Mucosa of gallbladder (tissue), 1 donor: ENCODE measurements around the gene SPIN2A. TPM values are rescaled to one million over a fixed set of nuclear protein-coding genes. Genes with fewer than 3 reads are reported as not detected.
"Not testable (repeated sequence)": the region's sequence is repeated elsewhere in the genome, so short reads cannot be mapped to it uniquely, and the experiment has no call there.

Experiments used
- DNase-seq: peaks from one replicate; pipeline ENCODE4 v3.0.0-alpha.2; 2020; ENCODE audit warnings: low spot score
- total RNA-seq: library from RNA; stranded (reverse); gene quantifications from one replicate; pipeline ENCODE4 v1.2.1, GENCODE V29; 2021
- donor health status: DM: no; HTN: no; CAD: no.

The SPIN2A gene
- 1.2 TPM for total RNA-seq

- DNase-seq: not testable (repeated sequence)
These were observed at the start of gene SPIN2A for GRCh38 chrX:57137073-57137472. TSS of gene SPIN2A (minus strand) at chrX:57137397. CDS start at chrX:57136597, 800 bp downstream.

GRCh38 chrX:57178605-57179004 lies 41.4 kb upstream of the SPIN2A start:
- no peak for DNase-seq

GRCh38 chrX:57177070-57177469 lies 39.9 kb upstream of the SPIN2A start:
- no peak for DNase-seq

GRCh38 chrX:57172544-57172943 lies 35.3 kb upstream of the SPIN2A start:
- DNase-seq: no peak

- no peak for DNase-seq
These were observed 19.3 kb upstream of the SPIN2A start for GRCh38 chrX:57156397-57157049.

- DNase-seq: no peak
These were observed 18.0 kb upstream of the SPIN2A start for GRCh38 chrX:57155171-57155570.

GRCh38 chrX:57152222-57152621 lies 15.0 kb upstream of the SPIN2A start:
- not testable (repeated sequence) for DNase-seq

GRCh38 chrX:57138674-57139073 lies 1.5 kb upstream of the SPIN2A start:
- DNase-seq: no peak

GRCh38 chrX:57137501-57137900 lies 304 bp upstream of the SPIN2A start:
- no peak for DNase-seq

- not testable (repeated sequence) for DNase-seq
These were observed 608 bp downstream of the SPIN2A start for GRCh38 chrX:57136589-57136988.

- no peak for DNase-seq
These were observed 1.9 kb downstream of the SPIN2A start for GRCh38 chrX:57135287-57135686.

- no peak for DNase-seq
These were observed 2.5 kb downstream of the SPIN2A start for GRCh38 chrX:57134702-57135101.

- no peak for DNase-seq
These were observed 3.5 kb downstream of the SPIN2A start for GRCh38 chrX:57133706-57134105.

- DNase-seq: not testable (repeated sequence)
These were observed 3.9 kb downstream of the SPIN2A start for GRCh38 chrX:57133284-57133683.

GRCh38 chrX:57132046-57132445 lies 5.2 kb downstream of the SPIN2A start:
- DNase-seq: no peak

- no peak for DNase-seq
These were observed 15.4 kb downstream of the SPIN2A start for GRCh38 chrX:57121816-57122215.

GRCh38 chrX:57121162-57121755 lies 15.9 kb downstream of the SPIN2A start, which contains the start of gene SPIN2B:
TSS of gene SPIN2B (minus strand) at chrX:57121548.
- peak; percentile 72 for DNase-seq

- not testable (repeated sequence) for DNase-seq
These were observed 16.5 kb downstream of the SPIN2A start for GRCh38 chrX:57120619-57121161.

GRCh38 chrX:57119416-57119815 lies 17.8 kb downstream of the SPIN2A start:
- DNase-seq: no peak

GRCh38 chrX:57117566-57117965 lies 19.6 kb downstream of the SPIN2A start:
- not testable (repeated sequence) for DNase-seq

GRCh38 chrX:57104921-57105398 lies 32.2 kb downstream of the SPIN2A start:
- DNase-seq: no peak

- DNase-seq: no peak
These were observed 32.8 kb downstream of the SPIN2A start for GRCh38 chrX:57104406-57104805.

- DNase-seq: no peak
These were observed 33.7 kb downstream of the SPIN2A start for GRCh38 chrX:57103489-57103888.
